A549 (cell line): ENCODE results near the gene CTNNBL1. TPM values are rescaled to one million over a fixed set of nuclear protein-coding genes. Genes with fewer than 3 reads are reported as not detected.

Source experiments
- ATAC-seq, 2 experiments: fragments of 200-7000 bp in 1 of 2; fragments of >200 bp in 1 of 2; cut with Nextera tagmentation in 1 of 2; cut with Tn5 transposase in 1 of 2; 3 replicates each; pipeline versions ENCODE4 v1.8.0 to v1.9.1; 2018 to 2020; ENCODE audit warnings: mild to moderate bottlenecking in 1 of 2, moderate library complexity in 1 of 2
- CTCF ChIA-PET: fragments of 300-600 bp; sonication (Branson Sonifier 250); formaldehyde crosslinking; extraction: SDS; loops from one replicate; lab custom pipeline; 2021; ENCODE audit warnings: antibody characterized with exemption, inconsistent platforms; lab: Yijun Ruan, JAX
- POLR2A ChIA-PET: fragments of 350-600 bp; formaldehyde crosslinking; extraction: SDS; loops from one replicate; lab custom pipeline; 2021; ENCODE audit warnings: antibody characterized with exemption, inconsistent platforms; lab: Yijun Ruan, JAX
- DNase-seq, 2 experiments: peaks; one replicate each; pipeline versions ENCODE4 v3.0.0 to v3.0.0-alpha.2; 2011 to 2016; ENCODE audit warnings: low read depth in 1 of 2, low spot score in 1 of 2
- FAIRE-seq: peaks from 2 replicates; lab custom pipeline; 2011; peaks lifted over from hg19 to GRCh38; lab: Jason Lieb, UNC
- H3K27ac ChIP-seq, 2 experiments: fragments of >200 bp; sonication (Bioruptor Twin); formaldehyde crosslinking; 3 replicates each; pipeline ENCODE4 v1.5.1; 2016 to 2017
- H3K4me1 ChIP-seq: fragments of >200 bp; sonication (Bioruptor Twin); formaldehyde crosslinking; 3 replicates; pipeline ENCODE4 v1.6.1; 2016
- H3K4me2 ChIP-seq: fragments of >200 bp; sonication (Bioruptor Twin); formaldehyde crosslinking; 3 replicates; pipeline ENCODE4 v1.6.1; 2016
- H3K4me3 ChIP-seq: fragments of >200 bp; sonication (Bioruptor Twin); formaldehyde crosslinking; 3 replicates; pipeline ENCODE4 v1.5.1; 2016
- H3K9me3 ChIP-seq: fragments of >200 bp; sonication (Bioruptor Twin); formaldehyde crosslinking; 3 replicates; pipeline ENCODE4 v1.6.1; 2016
- BHLHE40 ChIP-seq: IDR thresholded peaks from 2 replicates; pipeline ENCODE4 v1.6.1; 2012; ENCODE audit warnings: low read depth, low read length, inconsistent platforms
- CBX8 ChIP-seq: fragments of 200-600 bp; sonication (generic); IDR thresholded peaks from 2 replicates; pipeline ENCODE4 v1.6.1; 2016
- CEBPB ChIP-seq, 2 experiments: fragments of >200 bp in 1 of 2; sonication (Bioruptor Twin) in 1 of 2; formaldehyde crosslinking in 1 of 2; IDR thresholded peaks; 2 replicates each; pipeline ENCODE4 v1.6.1; 2012 to 2016
- CHD2 ChIP-seq: fragments of 150-350 bp; IDR thresholded peaks from 2 replicates; pipeline ENCODE4 v1.6.1; 2014; ENCODE audit warnings: low read length; ENCODE audit not compliant: partially characterized antibody
- CHD4 ChIP-seq: fragments of 200-600 bp; sonication (generic); IDR thresholded peaks from 2 replicates; pipeline ENCODE4 v1.6.1; 2016; ENCODE audit warnings: antibody characterized with exemption, mild to moderate bottlenecking, borderline replicate concordance
- CTCF ChIP-seq: fragments of >200 bp; sonication (Bioruptor Twin); formaldehyde crosslinking; IDR thresholded peaks from 3 replicates; pipeline ENCODE4 v1.5.1; 2016
- E2F6 ChIP-seq: IDR thresholded peaks from 2 replicates; pipeline ENCODE4 v1.6.1; 2012; ENCODE audit warnings: low read depth, borderline replicate concordance
- EHMT2 ChIP-seq: fragments of 200-600 bp; sonication (generic); IDR thresholded peaks from 2 replicates; pipeline ENCODE4 v1.6.1; 2016; ENCODE audit warnings: antibody characterized with exemption, low read depth, mild to moderate bottlenecking, moderate library complexity
- EP300 ChIP-seq, 2 experiments: fragments of >200 bp; sonication (Bioruptor Twin); formaldehyde crosslinking; IDR thresholded peaks; 2 replicates in 1 of 2; 3 replicates in 1 of 2; pipeline ENCODE4 v1.6.1; 2016 to 2017
- ESRRA ChIP-seq: fragments of 150-350 bp; IDR thresholded peaks from 2 replicates; pipeline ENCODE4 v1.6.1; 2014; ENCODE audit warnings: mild to moderate bottlenecking, low read length, borderline replicate concordance
- GATA3 ChIP-seq: IDR thresholded peaks from 2 replicates; pipeline ENCODE4 v1.6.1; 2012; ENCODE audit warnings: borderline replicate concordance
- HEYL ChIP-seq: fragments of 250-450 bp; sonication (Bioruptor Pico); IDR thresholded peaks from 2 replicates; pipeline ENCODE4 v1.8.0; 2021; ENCODE audit warnings: mild to moderate bottlenecking, moderate library complexity
- HMGXB4 ChIP-seq: fragments of 250-450 bp; sonication (Bioruptor Pico); IDR thresholded peaks from 2 replicates; pipeline ENCODE4 v1.5.0; 2021; ENCODE audit warnings: mild to moderate bottlenecking, moderate library complexity, borderline replicate concordance
- HOXA7 ChIP-seq: fragments of 250-450 bp; sonication (Bioruptor Pico); IDR thresholded peaks from 2 replicates; pipeline ENCODE4 v1.5.0; 2020; ENCODE audit warnings: mild to moderate bottlenecking, moderate library complexity
- JUN ChIP-seq, 2 experiments: fragments of >200 bp; sonication (Bioruptor Twin); formaldehyde crosslinking; IDR thresholded peaks; 2 replicates in 1 of 2; 3 replicates in 1 of 2; pipeline ENCODE4 v1.6.1; 2016 to 2017
- JUNB ChIP-seq: fragments of >200 bp; sonication (Bioruptor Twin); formaldehyde crosslinking; IDR thresholded peaks from 2 replicates; pipeline ENCODE4 v1.6.1; 2016
- KDM5A ChIP-seq: fragments of 200-600 bp; sonication (generic); IDR thresholded peaks from 2 replicates; pipeline ENCODE4 v1.6.1; 2016; ENCODE audit warnings: antibody characterized with exemption, mild to moderate bottlenecking
- MAFK ChIP-seq: fragments of 450-650 bp; IDR thresholded peaks from 2 replicates; pipeline ENCODE4 v1.6.1; 2014; ENCODE audit not compliant: partially characterized antibody
- MYC ChIP-seq: IDR thresholded peaks from 2 replicates; pipeline ENCODE4 v1.6.1; 2012; ENCODE audit warnings: mild to moderate bottlenecking, inconsistent platforms, low read length, improper control_type of control experiment, borderline replicate concordance
- NR3C1 ChIP-seq: fragments of >200 bp; sonication (Bioruptor Twin); formaldehyde crosslinking; IDR thresholded peaks from 3 replicates; pipeline ENCODE4 v1.6.1; 2017
- POLR2AphosphoS2 ChIP-seq: conservative IDR thresholded peaks from 2 replicates; pipeline ENCODE4 v1.6.1; 2012; ENCODE audit warnings: low read length, improper control_type of control experiment, inconsistent platforms
- ZC3H11A ChIP-seq: fragments of 450-650 bp; IDR thresholded peaks from 2 replicates; pipeline ENCODE4 v1.6.1; 2014; ENCODE audit warnings: antibody characterized with exemption, mild to moderate bottlenecking
- ZFP36 ChIP-seq: fragments of 450-650 bp; IDR thresholded peaks from 2 replicates; pipeline ENCODE4 v1.6.1; 2014; ENCODE audit warnings: borderline replicate concordance; ENCODE audit not compliant: partially characterized antibody
- ZNF302 ChIP-seq: fragments of 250-450 bp; sonication (Bioruptor Pico); IDR thresholded peaks from 2 replicates; pipeline ENCODE4 v1.9.0; 2021; ENCODE audit warnings: inconsistent platforms, mild to moderate bottlenecking, moderate library complexity
- WGBS: methylation state at CpG from one replicate; pipeline ENCODE4 v1.1.6; 2017; ENCODE audit errors: missing lambda C conversion rate; 5-methylcytosine and 5-hydroxymethylcytosine counted together
- polyA plus RNA-seq, 4 experiments: library from polyadenylated mRNA; depleted of rRNA in 3 of 4; stranded (reverse); fragments of >200 nt; fragmentation: RNase III in 1 of 4; extraction: RNeasy Plus Mini Kit Qiagen cat#74134 plus additional on column Dnase treatment in 1 of 4; gene quantifications; 2 replicates in 3 of 4; 3 replicates in 1 of 4; pipeline ENCODE4 v1.2.3, GENCODE V29; 2011 to 2017
- TF ChIP-seq, protein P1 (sequence below): IDR thresholded peaks from 2 replicates; pipeline ENCODE4 v1.6.1; 2012
- TF ChIP-seq, protein P2 (sequence below): fragments of 150-350 bp; IDR thresholded peaks from 2 replicates; pipeline ENCODE4 v1.6.1; 2014; ENCODE audit warnings: low read depth, mild to moderate bottlenecking, low read length

CTNNBL1 gene
- polyA plus RNA-seq, 2 of the 4 experiments (the other 2 are of a cell fraction) = 41.0 to 59.9 TPM

DNA sequence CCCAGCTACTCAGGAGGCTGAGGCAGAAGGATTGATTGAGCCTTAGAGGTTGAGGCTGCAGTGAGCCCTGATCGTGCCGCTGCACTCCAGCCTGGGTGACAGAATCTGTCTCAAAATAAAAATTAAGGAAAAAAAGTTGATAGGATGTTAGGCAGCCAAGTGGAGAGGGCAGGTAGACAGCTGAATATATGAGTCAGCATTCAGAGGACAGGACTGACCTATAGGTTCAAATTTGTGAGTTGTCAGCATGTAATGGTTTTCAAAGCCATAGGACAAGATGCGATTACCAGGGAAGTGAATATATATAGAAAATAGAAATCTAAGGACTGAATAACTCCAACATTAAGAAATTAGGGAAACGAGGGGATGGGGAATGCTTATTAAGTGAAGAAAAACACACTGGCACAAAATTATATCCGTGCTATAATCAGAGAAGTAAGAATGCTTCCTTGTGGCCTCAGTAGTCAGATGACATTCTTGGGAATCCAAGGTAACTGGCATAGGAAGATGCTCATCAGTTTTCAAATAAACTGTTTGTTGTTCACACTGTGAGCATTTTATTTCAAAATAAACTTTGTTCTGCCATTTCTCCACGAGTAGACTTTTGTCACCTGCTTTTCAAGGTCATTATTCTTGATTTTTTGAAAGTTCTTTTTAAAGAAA lies 145.1 kb downstream of the CTNNBL1 start:
- FAIRE-seq = no peak
- ChIA-PET POLR2A (no interaction called here), CTCF (interaction anchor here (0.6 kb wide), 1 partner anchor 12 kb away, joined by 3 read pairs; no protein-coding TSS in a partner anchor)

DNA sequence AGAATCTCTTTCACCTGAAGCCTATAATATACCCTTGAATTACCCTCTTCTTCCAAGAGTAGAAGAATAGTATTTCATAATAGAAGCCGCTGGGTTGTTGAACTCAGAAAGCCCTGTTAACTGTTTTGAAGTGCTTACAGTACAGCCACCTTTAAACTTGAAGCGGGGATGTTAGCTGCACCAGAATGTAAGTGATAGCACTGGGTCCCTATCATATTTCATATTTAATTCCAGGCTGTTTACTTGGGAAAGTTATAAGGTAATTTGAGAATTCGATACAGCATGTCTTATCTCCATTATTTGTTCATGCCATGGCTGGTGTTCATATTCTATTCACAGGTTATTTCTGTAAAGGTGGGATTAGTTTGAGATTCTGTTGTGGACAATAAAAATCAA lies 145.6 kb downstream of the CTNNBL1 start:
- ChIA-PET POLR2A (no interaction called here), CTCF (no interaction called here)
- no peak for DNase-seq
- no peaks in the 10 kb centered on the region for H3K4me1 ChIP-seq
- FAIRE-seq = no peak
- 84% methylated on average over 3 of the region's 3 CpGs for WGBS
- H3K9me3 ChIP-seq = no peaks in the 10 kb centered on the region
- no peak overlapping the region for H3K4me3 ChIP-seq
- no peak overlapping the region for H3K27ac ChIP-seq
- no peak overlapping the region for H3K4me2 ChIP-seq
- ATAC-seq = no peak
- TF ChIP-seq ZC3H11A = no peak
- TF ChIP-seq CBX8 = no peak
- no peak for TF ChIP-seq POLR2AphosphoS2
- TF ChIP-seq EHMT2 = no peak
- TF ChIP-seq NR3C1 = no peak
- TF ChIP-seq HMGXB4 = no peak
- TF ChIP-seq EP300 (IDR thresholded peaks at IDR 0.05) = no peak
- TF ChIP-seq JUN (IDR thresholded peaks at IDR 0.05) = no peak
- no peak for TF ChIP-seq BHLHE40
- TF ChIP-seq CHD4 = no peak
- no peak for TF ChIP-seq JUNB
- no peak for TF ChIP-seq ESRRA
- no peak for TF ChIP-seq ZNF302 (CRISPR knock-in tag)

More for the DNA sequence above, 145.1 kb downstream of the CTNNBL1 start:
- H3K9me3 ChIP-seq = no peaks in the 10 kb centered on the region
- 81% methylated on average over 6 of the region's 6 CpGs for WGBS
- no peak for TF ChIP-seq HOXA7 (CRISPR knock-in tag)
- TF ChIP-seq MAFK = peak; percentile 19
- TF ChIP-seq CTCF = no peak
- no peak for TF ChIP-seq CHD2
- no peak for DNase-seq
- no peak overlapping the region for H3K4me2 ChIP-seq
- no peak for ATAC-seq
- H3K4me3 ChIP-seq = no peak overlapping the region
- H3K4me1 ChIP-seq = no peaks in the 10 kb centered on the region
- no peak overlapping the region for H3K27ac ChIP-seq

- FAIRE-seq (no peak), DNase-seq (no peak), ATAC-seq (no peak)
- WGBS = 91% methylated on average over 7 of the region's 7 CpGs
- H3K4me3 ChIP-seq = no peak overlapping the region
- no peak overlapping the region for H3K27ac ChIP-seq
- ChIA-PET POLR2A (no interaction called here), CTCF (no interaction called here)
- TF ChIP-seq ZNF302 (CRISPR knock-in tag) (no peak), ZFP36 (no peak), BHLHE40 (no peak), GATA3 (no peak), CEBPB (IDR thresholded peaks at IDR 0.05) (no peak), HEYL (CRISPR knock-in tag) (no peak), KDM5A (no peak), E2F6 (no peak), MYC (no peak)
- TF ChIP-seq, protein P1, sequence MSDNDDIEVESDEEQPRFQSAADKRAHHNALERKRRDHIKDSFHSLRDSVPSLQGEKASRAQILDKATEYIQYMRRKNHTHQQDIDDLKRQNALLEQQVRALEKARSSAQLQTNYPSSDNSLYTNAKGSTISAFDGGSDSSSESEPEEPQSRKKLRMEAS = no peak
- TF ChIP-seq, protein P2, sequence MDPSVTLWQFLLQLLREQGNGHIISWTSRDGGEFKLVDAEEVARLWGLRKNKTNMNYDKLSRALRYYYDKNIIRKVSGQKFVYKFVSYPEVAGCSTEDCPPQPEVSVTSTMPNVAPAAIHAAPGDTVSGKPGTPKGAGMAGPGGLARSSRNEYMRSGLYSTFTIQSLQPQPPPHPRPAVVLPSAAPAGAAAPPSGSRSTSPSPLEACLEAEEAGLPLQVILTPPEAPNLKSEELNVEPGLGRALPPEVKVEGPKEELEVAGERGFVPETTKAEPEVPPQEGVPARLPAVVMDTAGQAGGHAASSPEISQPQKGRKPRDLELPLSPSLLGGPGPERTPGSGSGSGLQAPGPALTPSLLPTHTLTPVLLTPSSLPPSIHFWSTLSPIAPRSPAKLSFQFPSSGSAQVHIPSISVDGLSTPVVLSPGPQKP = no peak
- H3K4me1 ChIP-seq = no peaks in the 10 kb centered on the region
- H3K9me3 ChIP-seq = no peaks in the 10 kb centered on the region
- no peak overlapping the region for H3K4me2 ChIP-seq
These were observed 146.1 kb downstream of the CTNNBL1 start for GRCh38 chr20:37839955-37840354.
